OCI-LY3 (cell line): ENCODE measurements around the gene SMCO2.

Experiments
- CTCF ChIP-seq: fragments of 200-600, 300-600 bp; sonication (generic); IDR thresholded peaks from 2 replicates; pipeline ENCODE4 v1.5.1; 2014; ENCODE audit warnings: antibody characterized with exemption, low read length, low read depth
- EZH2phosphoT487 ChIP-seq: fragments of 200-600 bp; shearing (Covaris generic); IDR thresholded peaks from 2 replicates; pipeline ENCODE4 v1.6.1; 2018; ENCODE audit warnings: antibody characterized with exemption, mixed run types, low read depth

GRCh38 chr12:27477049-27477448 is 30.5 kb downstream of the SMCO2 start:
- TF ChIP-seq EZH2phosphoT487 (no peak), CTCF (no peak)
